HG02588 (cell line): ENCODE measurements around the gene CNTNAP2.

Source experiments
- ATAC-seq: cut with Tn5 transposase; IDR thresholded peaks from one replicate; pipeline ENCODE4 v1.9.1; 2021; ENCODE audit warnings: mild to moderate bottlenecking, moderate library complexity; ENCODE audit not compliant: unreplicated experiment

The CNTNAP2 gene

GRCh38 chr7:147878912-147879661 lies 1762.5 kb downstream of the CNTNAP2 start:
- ATAC-seq, result no peak

GRCh38 chr7:147885869-147886268 lies 1769.3 kb downstream of the CNTNAP2 start:
- no peak for ATAC-seq

- ATAC-seq, result no peak
Measured at GRCh38 chr7:147894271-147894670, 1777.7 kb downstream of the CNTNAP2 start.

- no peak for ATAC-seq
Measured at GRCh38 chr7:147896121-147896520, 1779.5 kb downstream of the CNTNAP2 start.

GRCh38 chr7:147903536-147904218 lies 1787.1 kb downstream of the CNTNAP2 start:
- no peak for ATAC-seq

- ATAC-seq, result no peak
Measured at GRCh38 chr7:147904219-147904576, 1787.6 kb downstream of the CNTNAP2 start.

GRCh38 chr7:147909431-147910148 lies 1793.0 kb downstream of the CNTNAP2 start:
- no peak for ATAC-seq

- no peak for ATAC-seq
Measured at GRCh38 chr7:147911201-147911601, 1794.6 kb downstream of the CNTNAP2 start.

GRCh38 chr7:147912291-147912690 lies 1795.7 kb downstream of the CNTNAP2 start:
- ATAC-seq, result no peak

GRCh38 chr7:147912946-147913638 lies 1796.5 kb downstream of the CNTNAP2 start:
- no peak for ATAC-seq

GRCh38 chr7:147915781-147916180 lies 1799.2 kb downstream of the CNTNAP2 start:
- ATAC-seq, result no peak

- ATAC-seq, result no peak
Measured at GRCh38 chr7:147916573-147916972, 1800.0 kb downstream of the CNTNAP2 start.

- ATAC-seq, result no peak
Measured at GRCh38 chr7:147923841-147924240, 1807.2 kb downstream of the CNTNAP2 start.

GRCh38 chr7:147937428-147937827 lies 1820.8 kb downstream of the CNTNAP2 start:
- no peak for ATAC-seq

GRCh38 chr7:147941381-147941780 lies 1824.8 kb downstream of the CNTNAP2 start:
- no peak for ATAC-seq

GRCh38 chr7:147944321-147944720 lies 1827.7 kb downstream of the CNTNAP2 start:
- ATAC-seq, result no peak

- ATAC-seq, result no peak
Measured at GRCh38 chr7:147952918-147953317, 1836.3 kb downstream of the CNTNAP2 start.

GRCh38 chr7:147968046-147968610 lies 1851.5 kb downstream of the CNTNAP2 start:
- ATAC-seq, result no peak

- no peak for ATAC-seq
Measured at GRCh38 chr7:147971606-147972110, 1855.1 kb downstream of the CNTNAP2 start.

- no peak for ATAC-seq
Measured at GRCh38 chr7:147978201-147978600, 1861.6 kb downstream of the CNTNAP2 start.

- no peak for ATAC-seq
Measured at GRCh38 chr7:147978651-147979050, 1862.0 kb downstream of the CNTNAP2 start.
